ENCODE measurements around the gene CTDSPL. TPM values are rescaled to one million over a fixed set of nuclear protein-coding genes. Genes with fewer than 3 reads are reported as not detected.
"Not testable (repeated sequence)": the region's sequence is repeated elsewhere in the genome, so short reads cannot be mapped to it uniquely, and the experiment has no call there.

Gene CTDSPL
- total RNA-seq, 1 donor from 2014 or later = 36.4 TPM

- intact Hi-C loops (cut with DNase I) = no loop called here
- DNase-seq (ENCODE audit: low spot score) = no peak
These were observed 118.1 kb downstream of the CTDSPL start for GRCh38 chr3:37979541-37980461.

GRCh38 chr3:37980462-37981347, 119.0 kb downstream of the CTDSPL start:
- no peak for DNase-seq (ENCODE audit: low spot score)
- intact Hi-C loops (cut with DNase I) = no loop called here

GRCh38 chr3:37981348-37981664, 119.6 kb downstream of the CTDSPL start:
- intact Hi-C loops (cut with DNase I) = no loop called here
- no peak for DNase-seq (ENCODE audit: low spot score)

GRCh38 chr3:37982331-37982730, 120.7 kb downstream of the CTDSPL start:
- intact Hi-C loops (cut with DNase I) = no loop called here
- no peak for DNase-seq (ENCODE audit: low spot score)

- intact Hi-C loops (cut with DNase I) = no loop called here
- no peak for DNase-seq (ENCODE audit: low spot score)
These were observed 122.4 kb downstream of the CTDSPL start for GRCh38 chr3:37984051-37984450.

- no peak for DNase-seq (ENCODE audit: low spot score)
- intact Hi-C loops (cut with DNase I) = no loop called here
These were observed 122.9 kb downstream of the CTDSPL start for GRCh38 chr3:37984596-37984995.

GRCh38 chr3:37985637-37986320, 124.1 kb downstream of the CTDSPL start:
- intact Hi-C loops (cut with DNase I) = no loop called here
- no peak for DNase-seq (ENCODE audit: low spot score)

GRCh38 chr3:37986479-37987314, 125.0 kb downstream of the CTDSPL start:
- peak; percentile 69 for DNase-seq (ENCODE audit: low spot score)
- intact Hi-C loops (cut with DNase I) = no loop called here

GRCh38 chr3:37987315-37987697, 125.6 kb downstream of the CTDSPL start:
- intact Hi-C loops (cut with DNase I) = no loop called here
- peak; percentile 69 for DNase-seq (ENCODE audit: low spot score)

GRCh38 chr3:37987751-37988179, 126.1 kb downstream of the CTDSPL start:
- no peak for DNase-seq (ENCODE audit: low spot score)
- intact Hi-C loops (cut with DNase I) = no loop called here

- intact Hi-C loops (cut with DNase I) = not testable (repeated sequence)
These were observed 126.7 kb downstream of the CTDSPL start for GRCh38 chr3:37988376-37988775.

GRCh38 chr3:37988931-37989525, 127.3 kb downstream of the CTDSPL start:
- no peak for DNase-seq (ENCODE audit: low spot score)
- intact Hi-C loops (cut with DNase I) = no loop called here

More at GRCh38 chr3:37988376-37988775, 126.7 kb downstream of the CTDSPL start:
- DNase-seq (ENCODE audit: low spot score) = not testable (repeated sequence)

GRCh38 chr3:37989821-37990480, 128.3 kb downstream of the CTDSPL start:
- DNase-seq (ENCODE audit: low spot score) = peak; percentile 72
- intact Hi-C loops (cut with DNase I) = no loop called here

GRCh38 chr3:37990527-37990926, 128.8 kb downstream of the CTDSPL start, which contains the start of gene VILL:
VILL (plus strand) TSS chr3:37990786; CDS start chr3:37993673, 2,887 bp downstream.
- peak; percentile 55 for DNase-seq (ENCODE audit: low spot score)
- intact Hi-C loops (cut with DNase I) = no loop called here

- no peak for DNase-seq (ENCODE audit: low spot score)
- intact Hi-C loops (cut with DNase I) = no loop called here
These were observed 129.4 kb downstream of the CTDSPL start for GRCh38 chr3:37991109-37991508.

GRCh38 chr3:37991823-37992222, 130.1 kb downstream of the CTDSPL start:
- peak; percentile 73 for DNase-seq (ENCODE audit: low spot score)
- intact Hi-C loops (cut with DNase I) = no loop called here

GRCh38 chr3:37992271-37993066, 130.8 kb downstream of the CTDSPL start:
- peak; percentile 61 for DNase-seq (ENCODE audit: low spot score)
- intact Hi-C loops (cut with DNase I) = no loop called here

All from cardiac septum (tissue), 1 donor.